Cardiac fibroblast (primary cell): ENCODE measurements around the gene ZNF436.

Experiments used
- DNase-seq, 2 donors: peaks; one replicate each; pipeline versions ENCODE4 v3.0.0 to v3.0.0-alpha.2; 2010; ENCODE audit warnings: low read depth in 2 of 2
- H3K4me3 ChIP-seq, 2 donors: replicated peaks in 1 of 2; 1 replicate in 1 of 2; 2 replicates in 1 of 2; pipeline ENCODE4 v1.5.1; 2011; ENCODE audit warnings: low read depth in 2 of 2, low read length in 2 of 2, mild to moderate bottlenecking in 2 of 2, moderate library complexity in 1 of 2
- CTCF ChIP-seq: IDR thresholded peaks from one replicate; pipeline ENCODE4 v1.5.1; 2011; ENCODE audit warnings: low read depth, mild to moderate bottlenecking, low read length, inconsistent platforms

The ZNF436 gene

DNA sequence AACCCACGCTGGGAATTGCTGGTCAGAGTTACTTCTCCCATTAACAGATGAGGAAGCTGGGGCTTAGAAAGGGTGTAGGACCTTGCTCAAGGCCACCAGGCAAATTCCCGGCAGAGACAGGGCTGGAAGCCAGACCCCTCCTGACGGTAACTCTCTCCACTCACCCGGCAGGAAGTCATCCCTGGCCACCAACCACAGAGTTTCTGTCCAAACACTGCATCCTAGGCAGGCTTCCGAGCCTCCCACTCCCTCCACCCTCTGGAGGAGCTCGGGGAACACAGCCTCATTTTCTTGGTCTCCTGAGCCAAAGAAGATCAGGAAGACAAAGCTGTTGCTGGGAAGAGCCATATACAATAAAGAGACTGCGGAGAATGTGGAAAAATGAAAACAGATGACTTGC lies 25.0 kb upstream of the ZNF436 start:
- peak; percentile 67 to 95 for DNase-seq
- H3K4me3 ChIP-seq, result no peak overlapping the region
- TF ChIP-seq CTCF, result peak; percentile 9

DNA sequence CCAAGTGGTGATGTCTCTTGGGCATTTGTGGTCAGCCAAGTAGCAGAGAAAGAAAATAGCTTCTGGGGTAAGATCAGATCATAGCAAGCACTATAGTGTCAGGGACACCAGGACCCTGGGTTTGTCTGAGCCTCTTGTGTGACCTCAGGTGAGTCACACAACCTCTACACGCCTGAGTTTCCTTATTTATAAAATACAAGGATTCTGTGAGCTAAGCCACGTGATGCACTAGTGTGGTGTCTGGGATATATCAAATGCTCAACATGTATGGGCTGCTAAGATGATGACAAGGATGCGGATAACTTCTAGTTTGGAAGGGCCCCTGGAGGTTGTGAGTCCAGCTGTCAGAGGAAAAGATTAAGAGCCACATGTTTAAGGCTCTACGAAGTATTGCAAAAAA lies 24.5 kb upstream of the ZNF436 start:
- peak; percentile 82 to 98 for DNase-seq
- no peak overlapping the region for H3K4me3 ChIP-seq
- no peak for TF ChIP-seq CTCF

DNA sequence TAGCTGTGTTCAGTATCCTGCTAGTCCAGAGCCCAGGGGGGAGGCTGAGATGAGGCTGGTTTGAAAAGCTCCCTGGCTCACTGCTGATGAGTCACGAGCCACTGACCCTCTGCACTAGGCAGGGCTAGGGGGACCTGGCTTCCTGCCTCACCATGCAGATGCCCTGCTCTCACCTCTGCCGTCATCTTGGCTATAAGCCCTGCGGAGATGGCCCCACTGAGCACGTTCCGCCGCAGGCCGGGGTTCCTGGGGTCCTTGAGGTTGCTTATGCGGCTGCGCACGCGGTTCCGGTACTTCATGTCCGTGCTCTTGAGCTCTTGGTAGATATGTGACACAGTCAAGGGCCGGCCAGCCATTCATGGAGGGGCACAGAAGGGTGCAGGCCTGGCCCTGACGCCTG lies 24.1 kb upstream of the ZNF436 start:
- no peak for TF ChIP-seq CTCF
- peak; percentile 62 to 90 for DNase-seq

DNA sequence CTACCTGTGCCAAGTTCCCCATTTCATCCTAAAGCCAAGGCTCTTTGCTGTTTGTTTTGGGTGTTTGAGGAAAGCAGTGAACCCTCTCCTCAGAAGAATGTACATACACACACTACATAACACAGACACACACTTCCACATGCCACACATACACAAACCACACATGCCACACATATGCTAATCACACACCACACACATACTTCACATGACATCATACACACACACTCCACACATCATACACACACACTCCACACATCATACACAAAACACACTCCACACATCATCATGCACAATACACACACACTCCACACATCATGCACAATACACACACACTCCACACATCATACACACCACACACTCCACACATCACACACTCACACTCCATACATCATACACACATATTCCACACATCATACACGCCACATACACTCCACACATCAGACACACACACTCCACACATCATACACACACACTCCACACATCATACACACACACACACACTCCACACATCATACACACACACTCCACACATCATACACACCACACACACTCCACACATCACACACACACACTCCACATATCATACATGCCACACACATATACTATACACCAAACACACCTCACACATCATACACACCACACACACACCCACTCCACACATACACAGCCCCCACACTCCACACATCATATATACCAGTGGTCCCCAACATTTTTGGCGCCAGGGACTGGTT lies 22.7 kb upstream of the ZNF436 start:
- no peak for TF ChIP-seq CTCF
- DNase-seq, result peak in 1 of 2 donors; percentile 11

More for the DNA sequence above, 24.1 kb upstream of the ZNF436 start:
- no peak overlapping the region for H3K4me3 ChIP-seq

DNA sequence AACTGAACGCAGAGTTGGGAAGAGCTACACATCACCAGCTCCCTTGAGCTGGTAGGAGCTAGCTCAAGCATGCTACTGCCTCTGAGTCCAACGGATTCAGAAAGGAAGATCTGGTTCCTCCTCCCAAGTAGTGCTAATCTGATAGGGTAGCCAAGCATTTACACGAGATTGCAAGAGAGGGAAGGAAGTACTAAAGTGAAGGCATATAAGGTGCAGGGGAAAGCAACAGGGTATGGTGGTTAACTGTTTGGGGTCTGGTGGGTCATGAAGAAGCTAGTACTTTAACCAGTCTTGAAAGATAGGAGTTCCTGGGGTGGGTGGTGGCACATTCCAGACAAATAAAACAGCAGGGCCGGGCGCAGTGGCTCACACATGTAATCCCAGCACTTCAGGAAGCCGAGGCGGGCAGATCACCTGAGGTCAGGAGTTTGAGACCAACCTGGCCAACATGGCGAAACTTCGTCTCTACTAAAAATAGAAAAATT lies 20.2 kb upstream of the ZNF436 start:
- no peak overlapping the region for H3K4me3 ChIP-seq
- DNase-seq, result no peak
- no peak for TF ChIP-seq CTCF

More for the DNA sequence above, 22.7 kb upstream of the ZNF436 start:
- no peak overlapping the region for H3K4me3 ChIP-seq

DNA sequence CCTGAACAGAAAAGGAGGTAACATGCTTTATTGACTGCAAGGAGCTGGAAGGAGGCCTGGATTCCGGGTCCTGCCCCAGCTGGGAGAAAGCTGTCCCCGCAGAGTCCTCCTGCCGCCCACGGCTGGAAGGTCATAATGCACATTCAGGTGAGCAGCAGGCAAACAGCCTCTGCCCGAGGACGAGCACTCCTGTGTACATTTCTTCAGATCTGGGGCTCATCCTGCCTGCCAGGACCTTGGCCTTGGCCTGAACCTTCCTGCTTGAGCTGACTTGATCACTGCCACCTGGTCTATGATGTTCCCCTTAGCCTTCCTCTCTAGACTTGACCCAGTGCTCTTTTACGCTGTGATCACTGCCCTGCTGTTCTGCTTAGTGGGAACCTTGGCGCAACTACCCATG lies 17.9 kb upstream of the ZNF436 start:
- no peak overlapping the region for H3K4me3 ChIP-seq
- no peak for TF ChIP-seq CTCF
- no peak for DNase-seq
